Measurements from ENCODE around the gene MED12L. TPM values are rescaled to one million over a fixed set of nuclear protein-coding genes. Genes with fewer than 3 reads are reported as not detected.

The MED12L gene
- polyA plus RNA-seq, 1 of the 3 experiments (the other 2 are of a cell fraction): 0.03 TPM

DNA sequence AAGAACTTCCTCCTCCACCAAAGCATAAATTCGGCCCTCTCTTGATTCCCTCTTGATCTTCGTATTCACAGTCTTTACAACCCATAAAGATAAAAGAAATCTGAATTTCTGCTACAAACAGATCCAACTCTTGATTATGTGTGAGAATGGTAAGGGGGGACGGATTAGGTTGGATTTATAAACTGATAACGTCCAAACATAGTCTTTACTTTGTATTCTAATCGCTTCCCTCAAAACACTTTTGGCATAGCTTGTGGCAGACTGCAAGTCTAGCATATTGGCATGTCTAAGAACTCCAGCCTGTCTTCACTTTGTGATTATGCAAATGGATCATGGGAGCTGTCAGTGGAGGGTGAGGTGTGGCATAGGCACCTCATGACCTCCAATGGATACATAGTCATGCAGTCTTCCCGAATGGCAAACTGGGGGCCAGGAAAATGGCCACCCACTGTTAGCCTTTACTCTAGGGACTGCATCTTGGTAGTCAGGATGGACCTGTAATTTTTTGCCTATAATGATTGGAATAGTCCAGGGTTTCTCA lies 141.9 kb downstream of the MED12L start:
- TF ChIP-seq USF1 (IDR thresholded peaks at IDR 0.05; ENCODE audit: borderline replicate concordance, low read depth) (no peak), FOXM1 (IDR thresholded peaks at IDR 0.05; ENCODE audit: low read depth) (no peak), EP300 (IDR thresholded peaks at IDR 0.05; ENCODE audit: borderline replicate concordance in 1 of 2, low read depth in 1 of 2, low read length in 1 of 2) (no peak), CHD2 (IDR thresholded peaks at IDR 0.05; ENCODE audit: low read length, partially characterized antibody) (no peak), ELF1 (IDR thresholded peaks at IDR 0.05) (no peak), RFX5 (IDR thresholded peaks at IDR 0.05; ENCODE audit: low read length) (no peak), GATA2 (CRISPR knock-in tag; IDR thresholded peaks at IDR 0.05) (no peak), NFIC (IDR thresholded peaks at IDR 0.05; ENCODE audit: borderline replicate concordance) (no peak), SMC3 (IDR thresholded peaks at IDR 0.05; ENCODE audit: low read depth, low read length) (no peak), TAF1 (IDR thresholded peaks at IDR 0.05; ENCODE audit: borderline replicate concordance, low read depth, low read length) (no peak), TEAD4 (IDR thresholded peaks at IDR 0.05; ENCODE audit: borderline replicate concordance, insufficient read depth) (no peak), EZH2phosphoT487 (IDR thresholded peaks at IDR 0.05; ENCODE audit: borderline replicate concordance, low read depth) (no peak), FOSL2 (IDR thresholded peaks at IDR 0.05; ENCODE audit: borderline replicate concordance, low read depth) (no peak), POLR2AphosphoS5 (IDR thresholded peaks at IDR 0.05; ENCODE audit: low read depth, low read length) (no peak), USF2 (IDR thresholded peaks at IDR 0.05; ENCODE audit: borderline replicate concordance, low read depth, low read length) (no peak)
- TF ChIP-seq, protein P1, sequence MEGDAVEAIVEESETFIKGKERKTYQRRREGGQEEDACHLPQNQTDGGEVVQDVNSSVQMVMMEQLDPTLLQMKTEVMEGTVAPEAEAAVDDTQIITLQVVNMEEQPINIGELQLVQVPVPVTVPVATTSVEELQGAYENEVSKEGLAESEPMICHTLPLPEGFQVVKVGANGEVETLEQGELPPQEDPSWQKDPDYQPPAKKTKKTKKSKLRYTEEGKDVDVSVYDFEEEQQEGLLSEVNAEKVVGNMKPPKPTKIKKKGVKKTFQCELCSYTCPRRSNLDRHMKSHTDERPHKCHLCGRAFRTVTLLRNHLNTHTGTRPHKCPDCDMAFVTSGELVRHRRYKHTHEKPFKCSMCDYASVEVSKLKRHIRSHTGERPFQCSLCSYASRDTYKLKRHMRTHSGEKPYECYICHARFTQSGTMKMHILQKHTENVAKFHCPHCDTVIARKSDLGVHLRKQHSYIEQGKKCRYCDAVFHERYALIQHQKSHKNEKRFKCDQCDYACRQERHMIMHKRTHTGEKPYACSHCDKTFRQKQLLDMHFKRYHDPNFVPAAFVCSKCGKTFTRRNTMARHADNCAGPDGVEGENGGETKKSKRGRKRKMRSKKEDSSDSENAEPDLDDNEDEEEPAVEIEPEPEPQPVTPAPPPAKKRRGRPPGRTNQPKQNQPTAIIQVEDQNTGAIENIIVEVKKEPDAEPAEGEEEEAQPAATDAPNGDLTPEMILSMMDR (IDR thresholded peaks at IDR 0.05): no peak
- H3K4me3 ChIP-seq (ENCODE audit: low read depth in 2 of 2, low read length in 1 of 2): no peak overlapping the region; a peak in 1 of 4 replicates
- H3F3A ChIP-seq (replicated peaks; ENCODE audit: insufficient read depth): no peaks in the 10 kb centered on the region
- no peaks in the 10 kb centered on the region for H3K9me3 ChIP-seq
- H3K36me3 ChIP-seq (replicated peaks in 1 of 2; ENCODE audit: control insufficient read depth in 1 of 2, insufficient read depth in 2 of 2, low read length in 1 of 2): no peaks in the 10 kb centered on the region
- H3K9me2 ChIP-seq: no peaks in the 10 kb centered on the region
- H3K4me1 ChIP-seq (ENCODE audit: control insufficient read depth in 1 of 2, insufficient read depth in 2 of 2, low read depth in 1 of 2, low read length in 1 of 2): peaks cover 0 to 3% of the 10 kb centered on the region in 2 experiments; a peak in 2 of 4 replicates
- H2AFZ ChIP-seq (ENCODE audit: low read depth): peak overlapping the region; percentile 31; the same call in 1 of the 2 replicates
- WGBS (ENCODE audit: low lambda C conversion rate): 70% methylated on average over 6 of the region's 6 CpGs
- H4K20me1 ChIP-seq (ENCODE audit: insufficient read depth): no peaks in the 10 kb centered on the region
- H3K27ac ChIP-seq (ENCODE audit: low read depth in 2 of 2, low read length in 1 of 2): 0 out of 4 replicates have a peak overlapping the region, but pooled peaks of 1 of the 2 experiments have one; percentile 14
- no peak overlapping the region; the same call in 1 of the 2 replicates for H3K4me2 ChIP-seq
- no peak for DNase-seq
- no peak overlapping the region for H3K9ac ChIP-seq
- no peaks in the 10 kb centered on the region for H3K79me2 ChIP-seq (ENCODE audit: insufficient read depth)
- H3K27me3 ChIP-seq (ENCODE audit: insufficient read depth): no peaks in the 10 kb centered on the region
- ChIA-PET POLR2A (no interaction called here), CTCF (interaction anchor here (0.7 to 7.4 kb wide), 21 partner anchors 10 to 611 kb away, joined by 3 to 63 read pairs (median 10); partner anchors contain the start of gene P2RY14)

Data from SK-N-SH (cell line).